Progenitor cell of endocrine pancreas (in vitro differentiated cells): ENCODE measurements around the gene SECISBP2. TPM values are rescaled to one million over a fixed set of nuclear protein-coding genes. Genes with fewer than 3 reads are reported as not detected.
"Not testable (repeated sequence)": the region's sequence is repeated elsewhere in the genome, so short reads cannot be mapped to it uniquely, and the experiment has no call there.

Source experiments
- DNase-seq: peaks from one replicate; pipeline ENCODE4 v3.0.0; 2021; ENCODE audit warnings: low spot score; ENCODE audit not compliant: unreplicated experiment
- H3K27ac Mint-ChIP-seq: 2 replicates; pipeline ENCODE4 v1.8.0; 2021; ENCODE audit warnings: mild to moderate bottlenecking, moderate library complexity, mixed read lengths
- H3K27me3 Mint-ChIP-seq: 2 replicates; pipeline ENCODE4 v1.8.0; 2021; ENCODE audit warnings: mixed read lengths
- H3K36me3 Mint-ChIP-seq: 2 replicates; pipeline ENCODE4 v1.8.0; 2022; ENCODE audit warnings: mixed read lengths; ENCODE audit not compliant: insufficient read depth
- H3K4me1 Mint-ChIP-seq: 2 replicates; pipeline ENCODE4 v1.8.0; 2021; ENCODE audit warnings: low read depth, mixed read lengths
- H3K4me3 Mint-ChIP-seq: 2 replicates; pipeline ENCODE4 v1.8.0; 2021; ENCODE audit warnings: low read depth, mild to moderate bottlenecking, moderate library complexity, mixed read lengths
- H3K9me3 Mint-ChIP-seq: 2 replicates; pipeline ENCODE4 v1.8.0; 2021; ENCODE audit warnings: low read depth, mixed read lengths
- CTCF ChIP-seq: fragments of 200-600 bp; sonication (generic); IDR thresholded peaks from one replicate; pipeline ENCODE4 v1.5.0; 2021; ENCODE audit warnings: antibody characterized with exemption, mild to moderate bottlenecking; ENCODE audit not compliant: unreplicated experiment
- total RNA-seq: library from RNA; stranded (reverse); gene quantifications from 2 replicates; pipeline ENCODE4 v1.2.1, GENCODE V29; 2021

Gene SECISBP2
- total RNA-seq, 1 donor from 2014 or later, result 73.5 TPM

DNA sequence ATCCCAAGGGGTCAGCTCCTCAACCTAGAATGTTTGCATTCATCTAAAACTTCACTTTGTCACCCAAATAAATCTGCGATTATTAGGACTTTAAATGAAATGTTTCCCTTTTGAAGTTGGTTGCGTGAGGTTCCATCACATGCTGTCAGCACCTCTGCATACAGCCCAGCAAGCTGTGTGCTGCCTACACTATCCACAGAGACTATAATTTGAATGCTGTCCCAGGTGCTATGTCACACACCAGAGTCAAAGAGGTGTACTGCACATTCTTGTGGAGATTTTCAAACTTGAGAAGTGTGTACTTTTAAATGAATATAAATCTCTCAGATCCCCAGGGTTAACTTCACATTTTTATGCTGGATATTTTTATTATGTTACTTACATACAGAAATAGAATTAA is 26.6 kb upstream of the SECISBP2 start:
- H3K9me3 Mint-ChIP-seq, result peaks cover 4% of the 10 kb centered on the region
- no peak overlapping the region for H3K27ac Mint-ChIP-seq
- no peak for DNase-seq
- TF ChIP-seq CTCF, result no peak
- H3K4me3 Mint-ChIP-seq, result no peak overlapping the region
- H3K36me3 Mint-ChIP-seq, result peaks cover under 1% of the 10 kb centered on the region
- H3K4me1 Mint-ChIP-seq, result no peaks in the 10 kb centered on the region
- H3K27me3 Mint-ChIP-seq, result no peaks in the 10 kb centered on the region

- no peak for DNase-seq
- Mint-ChIP-seq H3K27ac (no peak overlapping the region), H3K4me3 (no peak overlapping the region), H3K27me3 (no peaks in the 10 kb centered on the region), H3K4me1 (no peaks in the 10 kb centered on the region), H3K36me3 (peaks cover 2% of the 10 kb centered on the region), H3K9me3 (peaks cover 6% of the 10 kb centered on the region)
- no peak for TF ChIP-seq CTCF
These were observed 25.3 kb upstream of the SECISBP2 start for GRCh38 chr9:89293014-89293413.

DNA sequence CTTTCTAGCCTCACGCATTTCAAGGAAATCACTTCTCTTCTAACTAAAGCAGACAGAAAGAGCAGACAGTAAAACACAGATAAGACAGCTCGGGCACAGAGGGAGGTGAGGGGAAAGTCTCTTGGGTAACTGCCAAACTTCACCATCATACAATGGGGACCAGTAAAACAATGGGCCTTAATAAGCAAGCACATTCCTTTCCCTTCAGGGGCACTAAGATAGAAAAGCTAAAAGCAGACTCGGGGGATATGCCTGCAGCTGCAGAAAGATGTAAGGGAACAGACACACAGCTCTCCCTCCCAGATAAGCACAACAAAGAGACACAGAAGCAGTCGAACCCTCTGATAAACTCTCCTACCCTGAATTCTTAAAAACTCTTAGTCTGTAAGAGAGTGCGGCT is 22.9 kb upstream of the SECISBP2 start:
- H3K9me3 Mint-ChIP-seq, result peaks cover 6% of the 10 kb centered on the region
- no peak overlapping the region for H3K27ac Mint-ChIP-seq
- peaks cover 2% of the 10 kb centered on the region for H3K36me3 Mint-ChIP-seq
- no peak for DNase-seq
- H3K27me3 Mint-ChIP-seq, result no peaks in the 10 kb centered on the region
- no peak for TF ChIP-seq CTCF
- no peak overlapping the region for H3K4me3 Mint-ChIP-seq
- H3K4me1 Mint-ChIP-seq, result no peaks in the 10 kb centered on the region

DNA sequence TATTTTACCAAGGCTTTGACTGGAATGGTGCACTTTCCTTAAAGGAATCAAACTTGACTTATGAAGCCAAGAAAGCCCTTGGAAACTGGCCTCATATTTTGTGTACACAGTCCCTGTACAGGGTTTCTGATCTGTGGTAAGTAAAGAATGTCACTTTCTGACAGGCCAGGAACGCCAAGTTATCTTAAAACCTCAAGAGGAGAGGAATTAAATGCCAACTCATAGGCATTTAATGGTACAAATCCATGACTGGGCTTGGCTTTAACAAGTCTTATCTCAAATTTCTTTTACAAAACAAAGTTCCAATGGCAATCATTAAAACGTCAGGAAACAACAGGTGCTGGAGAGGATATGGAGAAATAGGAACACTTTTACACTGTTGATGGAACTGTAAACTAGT is 16.3 kb upstream of the SECISBP2 start:
- H3K27me3 Mint-ChIP-seq, H3K4me1 Mint-ChIP-seq, H3K4me3 Mint-ChIP-seq, DNase-seq, H3K9me3 Mint-ChIP-seq, H3K27ac Mint-ChIP-seq, H3K36me3 Mint-ChIP-seq: not testable (repeated sequence)

GRCh38 chr9:89304020-89304833 is 14.1 kb upstream of the SECISBP2 start:
- no peak for DNase-seq
- H3K9me3 Mint-ChIP-seq, result no peaks in the 10 kb centered on the region
- H3K27ac Mint-ChIP-seq, result no peak overlapping the region
- H3K27me3 Mint-ChIP-seq, result no peaks in the 10 kb centered on the region
- no peak overlapping the region for H3K4me3 Mint-ChIP-seq
- H3K4me1 Mint-ChIP-seq, result peaks cover under 1% of the 10 kb centered on the region
- no peak for TF ChIP-seq CTCF
- peaks cover 2% of the 10 kb centered on the region for H3K36me3 Mint-ChIP-seq

DNA sequence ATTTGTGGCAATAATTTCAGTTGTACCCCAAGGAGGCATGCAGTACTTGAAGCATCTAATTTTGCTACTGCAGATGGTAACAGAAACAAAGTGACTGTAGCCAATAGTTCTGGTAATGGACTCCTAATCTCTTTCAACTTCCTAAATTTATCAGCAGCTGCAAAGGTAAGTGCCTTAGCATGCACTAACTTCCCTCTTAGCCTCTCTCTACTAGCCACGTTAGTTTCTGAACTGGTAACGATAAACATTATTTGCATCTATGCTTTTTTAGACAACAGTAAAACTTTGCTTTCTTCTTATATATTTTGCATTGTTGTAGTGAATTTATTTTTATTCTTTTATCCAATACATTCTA is 13.5 kb upstream of the SECISBP2 start:
- DNase-seq, result no peak
- no peak for TF ChIP-seq CTCF
- peaks cover 2% of the 10 kb centered on the region for H3K36me3 Mint-ChIP-seq
- H3K27ac Mint-ChIP-seq, result no peak overlapping the region
- H3K27me3 Mint-ChIP-seq, result no peaks in the 10 kb centered on the region
- H3K4me3 Mint-ChIP-seq, result no peak overlapping the region
- H3K4me1 Mint-ChIP-seq, result peaks cover 6% of the 10 kb centered on the region
- H3K9me3 Mint-ChIP-seq, result no peaks in the 10 kb centered on the region
